NCI-H146 treated with DMSO at 0.1 percent for 48 hours (cell line): ENCODE measurements around the gene PCID2.

Experiments used
- DNase-seq: peaks from one replicate; lab custom pipeline; 2025; ENCODE audit not compliant: unreplicated experiment; lab: John Stamatoyannopoulos, UW

Gene PCID2

DNA sequence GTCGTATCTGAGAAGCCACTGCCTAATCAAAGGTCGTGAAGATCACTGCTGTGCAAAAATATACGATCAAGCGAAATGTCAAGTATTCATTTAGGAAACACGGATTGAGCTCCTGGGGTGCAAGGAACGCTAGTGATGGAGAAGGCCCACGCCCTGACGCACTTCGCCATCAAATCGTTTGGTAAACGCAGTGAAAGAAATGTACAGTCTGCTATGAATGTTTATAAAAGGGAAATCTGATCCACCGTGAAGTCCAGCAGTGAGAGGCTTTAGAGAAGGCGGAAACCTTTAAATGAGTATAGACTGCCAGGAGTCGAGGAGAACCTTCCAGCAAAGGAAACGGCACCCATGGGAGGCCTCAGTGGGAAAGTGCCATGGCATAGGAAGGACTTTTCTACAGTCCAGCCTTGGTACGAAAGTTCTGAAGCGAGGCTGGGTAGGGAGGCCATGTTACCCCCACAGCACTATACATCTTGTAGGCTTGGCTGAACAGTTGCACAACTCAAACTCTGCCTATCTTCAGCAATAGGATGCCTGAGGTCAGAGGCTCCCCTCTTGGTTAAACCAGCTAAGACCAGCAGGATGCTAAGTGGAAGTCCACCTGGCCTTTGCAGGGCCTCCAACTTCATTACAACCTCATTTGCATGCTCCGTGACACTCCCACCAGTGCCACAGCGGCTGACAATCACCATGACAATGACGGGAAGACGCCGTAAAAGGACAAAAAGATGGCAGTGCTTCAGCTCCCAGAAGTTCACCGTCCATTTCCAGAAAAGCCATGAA lies 20.4 kb downstream of the PCID2 start:
- no peak for DNase-seq

DNA sequence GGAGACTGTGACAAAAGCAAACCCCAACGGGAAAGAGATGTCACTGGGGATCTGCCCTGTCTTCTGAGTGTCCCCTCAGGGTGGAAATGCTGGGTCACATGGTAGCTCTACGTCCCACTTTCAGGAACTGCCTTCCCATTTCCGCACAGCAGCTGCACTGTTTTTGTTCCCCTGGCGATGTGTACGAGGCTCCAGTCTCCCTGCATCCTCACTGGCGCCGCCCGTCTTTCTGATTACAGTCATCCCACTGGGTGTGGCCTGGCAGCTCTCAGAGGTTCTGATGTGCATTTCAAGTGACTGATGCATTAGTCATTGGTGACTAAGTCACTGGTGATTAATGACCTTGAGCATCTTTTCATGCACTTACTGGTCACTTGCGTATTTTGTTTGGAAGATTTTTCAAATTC lies 21.2 kb downstream of the PCID2 start:
- no peak for DNase-seq

DNA sequence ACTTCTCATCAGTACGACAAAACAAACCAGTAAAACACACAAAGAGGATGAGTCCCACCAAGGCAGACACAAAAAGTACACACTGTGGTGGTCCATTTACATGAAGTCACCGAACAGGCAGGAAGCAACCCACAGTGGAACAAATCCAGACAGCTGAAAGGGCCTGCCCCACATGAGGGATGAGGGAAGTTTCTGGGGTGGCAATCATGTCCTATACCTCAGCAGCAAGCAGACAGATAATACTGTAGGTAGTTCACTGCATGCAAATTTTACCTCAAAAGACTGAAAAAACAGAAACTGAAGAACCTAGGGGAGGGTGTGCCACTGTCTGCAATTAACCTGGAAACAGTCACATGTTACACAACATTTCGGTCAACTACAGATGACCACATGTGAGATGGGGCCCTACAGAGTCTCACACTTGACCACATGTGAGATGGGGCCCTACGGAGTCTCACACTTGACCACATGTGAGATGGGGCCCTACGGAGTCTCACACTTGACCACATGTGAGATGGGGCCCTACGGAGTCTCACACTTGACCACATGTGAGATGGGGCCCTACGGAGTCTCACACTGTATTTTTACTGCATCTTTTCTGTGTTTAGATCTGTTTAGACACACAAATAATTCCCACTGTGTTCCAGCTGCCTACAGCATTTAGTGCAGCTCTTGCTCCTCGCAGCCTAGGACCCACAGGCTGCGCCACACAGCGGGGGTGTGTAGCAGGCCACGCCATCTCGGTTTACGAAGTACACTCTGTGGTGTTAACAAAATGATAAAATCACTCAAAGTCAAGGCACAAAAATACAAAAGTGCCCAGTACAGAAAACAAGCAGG lies 22.2 kb downstream of the PCID2 start:
- DNase-seq, result no peak

GRCh38 chr13:113184568-113185440 lies 23.7 kb downstream of the PCID2 start:
- DNase-seq, result no peak

DNA sequence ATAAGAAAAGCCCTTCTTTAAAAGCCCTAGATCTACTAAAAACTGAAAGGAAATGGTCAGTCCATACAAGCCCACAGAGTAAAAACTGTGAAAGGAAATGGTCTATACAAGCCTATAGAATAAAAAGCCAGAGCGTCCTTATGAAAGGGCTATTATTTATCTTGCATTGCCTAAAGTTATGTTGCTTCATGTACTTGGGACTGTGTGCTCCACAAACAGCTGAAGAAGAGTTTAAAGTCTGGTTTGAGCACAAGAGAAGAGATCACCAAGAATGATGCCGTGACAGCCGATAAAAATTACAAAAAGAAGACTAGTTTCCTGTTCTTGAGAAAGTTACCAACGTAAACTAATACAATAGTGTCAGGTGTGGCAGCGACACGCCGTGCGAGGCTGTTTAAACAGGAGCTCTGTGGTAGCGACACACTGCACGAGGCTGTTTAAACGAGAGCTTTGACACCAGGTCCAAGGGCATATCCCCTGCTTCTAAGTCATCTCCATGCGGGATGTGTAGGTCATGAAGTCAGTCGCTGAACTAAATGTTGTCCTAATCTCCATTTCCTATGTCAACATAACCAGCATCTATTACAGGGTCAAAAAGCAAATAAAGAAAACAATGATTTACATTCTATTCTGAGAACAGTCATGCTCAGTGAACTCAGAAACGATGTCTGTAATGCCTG lies 24.9 kb downstream of the PCID2 start:
- DNase-seq, result no peak

GRCh38 chr13:113182046-113182445 lies 26.4 kb downstream of the PCID2 start:
- no peak for DNase-seq

DNA sequence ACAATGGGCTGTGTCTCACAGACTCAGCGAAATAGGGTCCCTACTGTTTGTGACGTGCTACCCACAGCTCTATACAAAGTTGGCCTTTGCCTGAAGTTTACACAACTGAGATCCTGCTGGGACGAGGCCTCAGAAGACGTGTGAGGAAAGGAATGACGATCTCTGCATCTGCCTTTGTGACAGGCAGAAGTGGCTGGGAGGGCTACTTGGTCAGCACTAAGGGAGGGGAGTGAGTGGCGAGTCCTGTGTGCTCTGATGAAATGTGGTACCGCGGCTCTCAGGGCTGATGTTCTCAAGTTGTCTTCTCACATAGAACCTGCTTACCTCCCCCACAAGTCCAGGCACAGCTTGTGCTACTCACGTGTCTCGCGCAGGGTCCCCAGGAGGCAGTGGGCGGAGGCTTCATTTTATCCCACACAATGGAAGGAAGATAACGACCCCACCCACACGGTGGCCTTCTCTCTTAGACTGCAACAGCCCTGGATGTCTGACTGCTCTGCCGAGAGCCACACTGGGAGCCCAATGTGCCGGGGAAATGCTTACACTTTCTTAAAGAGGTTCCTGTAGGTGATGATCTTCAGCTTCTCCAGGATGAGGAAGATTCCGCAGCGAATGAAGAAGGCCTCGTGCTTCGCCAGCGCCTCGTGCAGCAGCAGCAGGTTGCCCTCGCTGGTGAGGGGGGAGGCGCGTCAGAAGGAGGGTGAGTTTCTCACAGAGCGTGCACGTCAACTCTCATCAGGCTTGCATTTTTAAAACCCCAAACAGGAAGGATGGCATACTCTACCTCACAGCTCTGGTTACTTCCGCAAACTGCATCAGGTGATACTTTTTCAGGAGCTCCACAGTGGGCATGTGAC lies 28.9 kb downstream of the PCID2 start:
- no peak for DNase-seq

DNA sequence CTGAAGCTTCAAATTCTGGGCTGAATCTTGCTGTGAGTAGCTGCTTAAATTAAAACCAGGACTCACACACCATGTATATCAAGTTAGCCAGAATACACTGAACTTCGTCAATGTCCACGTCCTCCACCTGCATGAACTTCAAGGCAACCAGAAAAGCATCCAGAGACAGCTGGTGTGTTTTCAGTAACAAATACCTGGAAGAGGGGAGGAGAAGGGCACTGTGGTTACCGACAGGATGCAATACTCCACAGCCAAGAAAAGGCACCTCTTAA lies 29.6 kb downstream of the PCID2 start:
- DNase-seq, result no peak

GRCh38 chr13:113178070-113178895 lies 30.2 kb downstream of the PCID2 start:
- DNase-seq, result no peak

- DNase-seq, result no peak
Observed at GRCh38 chr13:113176822-113177221, 31.6 kb downstream of the PCID2 start.

- DNase-seq, result no peak
Observed at GRCh38 chr13:113176280-113176679, 32.2 kb downstream of the PCID2 start.

DNA sequence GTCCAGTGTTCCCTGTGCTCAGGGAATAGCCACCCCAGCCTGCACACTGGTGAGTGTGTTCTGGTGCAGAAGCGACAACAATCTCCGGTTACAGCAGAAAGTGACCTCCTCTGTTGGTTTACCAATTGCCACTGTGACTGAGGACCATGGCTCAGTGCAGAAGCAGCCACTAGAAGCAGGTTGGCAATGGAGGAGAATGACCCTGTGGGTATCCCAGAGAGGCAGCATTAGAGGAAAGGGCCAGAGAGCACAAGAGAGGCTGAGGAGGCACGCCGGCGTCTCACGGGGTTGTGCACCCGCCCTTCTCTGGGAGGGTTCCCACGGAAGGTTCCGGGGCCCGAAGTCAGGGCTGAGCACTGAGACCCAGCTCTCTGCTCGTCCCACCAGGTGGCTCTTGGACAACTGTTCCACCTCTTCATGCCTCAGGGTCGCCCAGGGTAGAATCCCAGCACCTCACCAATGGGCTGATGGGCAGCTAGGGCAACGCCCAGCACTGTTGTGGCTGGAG lies 36.0 kb downstream of the PCID2 start:
- no peak for DNase-seq

- DNase-seq, result no peak
Observed at GRCh38 chr13:113171250-113172125, 37.0 kb downstream of the PCID2 start.

- DNase-seq, result no peak
Observed at GRCh38 chr13:113170511-113170910, 38.0 kb downstream of the PCID2 start.

- DNase-seq, result peak; percentile 67
Observed at GRCh38 chr13:113169277-113170272, 38.9 kb downstream of the PCID2 start.

GRCh38 chr13:113168211-113168610 lies 40.3 kb downstream of the PCID2 start:
- DNase-seq, result no peak

DNA sequence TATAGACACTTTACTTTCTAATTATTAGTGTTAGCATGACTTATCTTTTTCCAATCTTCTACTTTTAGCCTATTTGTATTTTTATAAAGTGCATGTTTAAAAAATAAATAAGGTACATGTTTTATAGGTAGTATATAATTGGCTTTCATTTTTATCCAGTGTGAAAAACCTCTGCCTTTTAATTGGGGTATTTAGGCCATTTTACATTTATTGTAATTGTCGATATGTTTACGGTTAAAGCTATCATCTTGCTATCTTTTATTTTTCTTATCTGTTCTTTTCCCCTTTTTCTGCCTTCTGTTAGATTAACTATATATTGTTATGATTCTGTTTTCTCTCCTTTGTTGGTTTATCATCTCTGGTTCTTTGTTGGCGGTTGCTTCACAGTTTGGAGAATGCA lies 40.9 kb downstream of the PCID2 start:
- DNase-seq, result no peak
